ENCODE results near the gene RALGPS1. TPM values are rescaled to one million over a fixed set of nuclear protein-coding genes. Genes with fewer than 3 reads are reported as not detected.

Gene RALGPS1
- polyA plus RNA-seq, 2 of the 4 experiments (the other 2 are of a cell fraction), result 5.0 to 7.9 TPM

DNA sequence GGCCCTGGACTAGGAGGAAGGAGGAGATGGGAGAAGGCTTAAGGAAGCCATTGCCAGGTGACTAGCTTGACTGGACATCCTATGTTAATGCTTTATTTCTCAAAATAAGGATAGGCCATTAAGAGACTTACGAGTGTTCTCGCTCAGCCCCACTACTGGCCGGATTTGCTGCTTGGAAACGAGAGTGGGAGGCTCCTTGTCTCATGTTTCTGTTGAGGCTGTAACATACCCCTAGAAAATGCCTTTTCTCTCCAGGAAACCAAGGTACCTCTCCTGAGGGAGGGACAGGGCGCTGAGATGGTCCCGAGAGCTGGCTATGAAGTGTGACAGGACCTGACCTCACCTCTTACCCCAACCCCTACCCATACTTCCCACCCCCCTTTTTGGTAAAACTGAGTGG is 60.0 kb downstream of the RALGPS1 start:
- no peak for DNase-seq (ENCODE audit: low read depth in 1 of 2, low spot score in 1 of 2)
- ChIA-PET POLR2A (no interaction called here), CTCF (interaction anchor here (1.2 to 2.5 kb wide), 7 partner anchors 10 to 225 kb away, joined by 3 to 14 read pairs (median 6); no protein-coding TSS in a partner anchor)
- no peak overlapping the region for H3K4me3 ChIP-seq
- 74% methylated on average over 6 of the region's 6 CpGs for WGBS (ENCODE audit: missing lambda C conversion rate)
- TF ChIP-seq, protein P1, sequence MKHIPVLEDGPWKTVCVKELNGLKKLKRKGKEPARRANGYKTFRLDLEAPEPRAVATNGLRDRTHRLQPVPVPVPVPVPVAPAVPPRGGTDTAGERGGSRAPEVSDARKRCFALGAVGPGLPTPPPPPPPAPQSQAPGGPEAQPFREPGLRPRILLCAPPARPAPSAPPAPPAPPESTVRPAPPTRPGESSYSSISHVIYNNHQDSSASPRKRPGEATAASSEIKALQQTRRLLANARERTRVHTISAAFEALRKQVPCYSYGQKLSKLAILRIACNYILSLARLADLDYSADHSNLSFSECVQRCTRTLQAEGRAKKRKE (CRISPR knock-in tag; IDR thresholded peaks at IDR 0.05; ENCODE audit: low read depth), result no peak
- TF ChIP-seq EP300 (IDR thresholded peaks at IDR 0.05) (no peak), NPAS2 (CRISPR knock-in tag; IDR thresholded peaks at IDR 0.05; ENCODE audit: borderline replicate concordance) (no peak), ZNF302 (CRISPR knock-in tag; IDR thresholded peaks at IDR 0.05) (no peak), GATA3 (IDR thresholded peaks at IDR 0.05; ENCODE audit: borderline replicate concordance) (no peak), FOXS1 (CRISPR knock-in tag; IDR thresholded peaks at IDR 0.05) (no peak), FOSB (CRISPR knock-in tag; IDR thresholded peaks at IDR 0.05) (no peak)
- TF ChIP-seq, protein P2, sequence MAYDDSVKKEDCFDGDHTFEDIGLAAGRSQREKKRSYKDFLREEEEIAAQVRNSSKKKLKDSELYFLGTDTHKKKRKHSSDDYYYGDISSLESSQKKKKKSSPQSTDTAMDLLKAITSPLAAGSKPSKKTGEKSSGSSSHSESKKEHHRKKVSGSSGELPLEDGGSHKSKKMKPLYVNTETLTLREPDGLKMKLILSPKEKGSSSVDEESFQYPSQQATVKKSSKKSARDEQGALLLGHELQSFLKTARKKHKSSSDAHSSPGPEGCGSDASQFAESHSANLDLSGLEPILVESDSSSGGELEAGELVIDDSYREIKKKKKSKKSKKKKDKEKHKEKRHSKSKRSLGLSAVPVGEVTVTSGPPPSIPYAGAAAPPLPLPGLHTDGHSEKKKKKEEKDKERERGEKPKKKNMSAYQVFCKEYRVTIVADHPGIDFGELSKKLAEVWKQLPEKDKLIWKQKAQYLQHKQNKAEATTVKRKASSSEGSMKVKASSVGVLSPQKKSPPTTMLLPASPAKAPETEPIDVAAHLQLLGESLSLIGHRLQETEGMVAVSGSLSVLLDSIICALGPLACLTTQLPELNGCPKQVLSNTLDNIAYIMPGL (CRISPR knock-in tag; IDR thresholded peaks at IDR 0.05; ENCODE audit: borderline replicate concordance), result no peak
- no peak overlapping the region for H3K4me2 ChIP-seq
- H3K9me3 ChIP-seq, result no peaks in the 10 kb centered on the region
- H3K27ac ChIP-seq, result no peak overlapping the region
- H3K4me1 ChIP-seq, result no peaks in the 10 kb centered on the region
- FAIRE-seq, result no peak
- ATAC-seq, result no peak

DNA sequence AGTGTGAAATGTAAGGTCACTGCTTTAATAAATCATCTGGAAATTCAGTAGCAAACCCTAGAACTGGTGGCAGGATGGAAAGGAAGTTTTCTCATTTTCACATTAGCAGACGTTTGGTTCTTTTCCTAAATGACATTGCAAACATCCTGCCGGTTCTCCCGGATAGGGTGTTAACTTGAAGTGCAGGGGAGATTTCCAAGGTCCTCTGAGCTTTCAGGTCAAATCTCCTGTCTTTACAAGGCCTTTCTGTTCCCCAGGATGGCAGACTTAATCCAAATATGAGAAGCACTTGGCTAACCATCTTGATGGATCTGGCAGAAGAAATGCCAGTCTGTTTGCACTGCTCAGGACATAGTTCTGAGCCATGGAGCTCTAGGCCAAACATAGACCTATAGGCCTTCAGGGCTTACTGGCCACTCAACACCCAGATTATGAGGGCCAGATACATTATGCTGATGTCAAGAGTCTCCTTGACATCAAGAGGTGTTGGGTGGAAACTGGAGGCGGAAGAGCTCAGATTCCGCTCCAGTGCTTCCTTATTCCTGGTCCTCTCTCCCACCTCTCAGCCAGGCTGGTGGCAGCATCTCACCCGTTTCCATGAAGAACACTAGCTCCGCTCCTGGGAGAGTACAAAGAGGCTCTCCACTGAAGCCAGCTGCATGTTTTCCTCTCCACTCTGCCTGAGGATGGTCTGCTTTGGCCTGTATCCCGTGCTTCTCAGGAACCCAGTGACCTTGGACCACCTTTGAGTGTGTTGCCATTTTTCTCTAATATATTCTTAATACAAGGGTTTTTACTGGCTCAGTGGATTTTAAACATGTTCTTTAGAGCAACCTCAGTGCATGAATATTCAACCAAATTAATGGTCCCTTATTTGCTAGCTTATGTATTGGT is 61.0 kb downstream of the RALGPS1 start:
- no peak overlapping the region for H3K27ac ChIP-seq
- no peaks in the 10 kb centered on the region for H3K4me1 ChIP-seq
- POLR2A ChIA-PET, result no interaction called here
- no peak for TF ChIP-seq RNF2 (IDR thresholded peaks at IDR 0.05; ENCODE audit: borderline replicate concordance, low read depth)
- TF ChIP-seq CHD2 (IDR thresholded peaks at IDR 0.05; ENCODE audit: low read length, partially characterized antibody), result no peak
- TF ChIP-seq, protein P3, sequence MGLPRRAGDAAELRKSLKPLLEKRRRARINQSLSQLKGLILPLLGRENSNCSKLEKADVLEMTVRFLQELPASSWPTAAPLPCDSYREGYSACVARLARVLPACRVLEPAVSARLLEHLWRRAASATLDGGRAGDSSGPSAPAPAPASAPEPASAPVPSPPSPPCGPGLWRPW (IDR thresholded peaks at IDR 0.05), result no peak
- TF ChIP-seq ZSCAN20 (CRISPR knock-in tag; IDR thresholded peaks at IDR 0.05), result no peak
- TF ChIP-seq, protein P4, sequence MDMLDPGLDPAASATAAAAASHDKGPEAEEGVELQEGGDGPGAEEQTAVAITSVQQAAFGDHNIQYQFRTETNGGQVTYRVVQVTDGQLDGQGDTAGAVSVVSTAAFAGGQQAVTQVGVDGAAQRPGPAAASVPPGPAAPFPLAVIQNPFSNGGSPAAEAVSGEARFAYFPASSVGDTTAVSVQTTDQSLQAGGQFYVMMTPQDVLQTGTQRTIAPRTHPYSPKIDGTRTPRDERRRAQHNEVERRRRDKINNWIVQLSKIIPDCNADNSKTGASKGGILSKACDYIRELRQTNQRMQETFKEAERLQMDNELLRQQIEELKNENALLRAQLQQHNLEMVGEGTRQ (IDR thresholded peaks at IDR 0.05), result no peak
- no peak for TF ChIP-seq KDM1A (IDR thresholded peaks at IDR 0.05; ENCODE audit: low read depth)
- TF ChIP-seq CBX8 (IDR thresholded peaks at IDR 0.05), result no peak
- TF ChIP-seq BHLHE40 (IDR thresholded peaks at IDR 0.05; ENCODE audit: low read depth, low read length), result no peak
- TF ChIP-seq TFCP2L1 (CRISPR knock-in tag; IDR thresholded peaks at IDR 0.05), result no peak
- no peak for TF ChIP-seq HEYL (CRISPR knock-in tag; IDR thresholded peaks at IDR 0.05)
- no peak for TF ChIP-seq EHF (CRISPR knock-in tag; IDR thresholded peaks at IDR 0.05)
- TF ChIP-seq, protein P5, sequence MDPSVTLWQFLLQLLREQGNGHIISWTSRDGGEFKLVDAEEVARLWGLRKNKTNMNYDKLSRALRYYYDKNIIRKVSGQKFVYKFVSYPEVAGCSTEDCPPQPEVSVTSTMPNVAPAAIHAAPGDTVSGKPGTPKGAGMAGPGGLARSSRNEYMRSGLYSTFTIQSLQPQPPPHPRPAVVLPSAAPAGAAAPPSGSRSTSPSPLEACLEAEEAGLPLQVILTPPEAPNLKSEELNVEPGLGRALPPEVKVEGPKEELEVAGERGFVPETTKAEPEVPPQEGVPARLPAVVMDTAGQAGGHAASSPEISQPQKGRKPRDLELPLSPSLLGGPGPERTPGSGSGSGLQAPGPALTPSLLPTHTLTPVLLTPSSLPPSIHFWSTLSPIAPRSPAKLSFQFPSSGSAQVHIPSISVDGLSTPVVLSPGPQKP (IDR thresholded peaks at IDR 0.05; ENCODE audit: low read depth, low read length), result no peak
- no peak for TF ChIP-seq KDM5A (IDR thresholded peaks at IDR 0.05)
- TF ChIP-seq, protein P6, sequence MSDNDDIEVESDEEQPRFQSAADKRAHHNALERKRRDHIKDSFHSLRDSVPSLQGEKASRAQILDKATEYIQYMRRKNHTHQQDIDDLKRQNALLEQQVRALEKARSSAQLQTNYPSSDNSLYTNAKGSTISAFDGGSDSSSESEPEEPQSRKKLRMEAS (IDR thresholded peaks at IDR 0.05), result no peak
- WGBS (ENCODE audit: missing lambda C conversion rate), result 84% methylated on average over 8 of the region's 8 CpGs
- no peaks in the 10 kb centered on the region for H3K9me3 ChIP-seq
- CTCF ChIA-PET, result interaction anchor here (1.1 to 2.5 kb wide), 9 partner anchors 11 to 224 kb away, joined by 3 to 14 read pairs (median 5); no protein-coding TSS in a partner anchor
- FAIRE-seq (no peak), DNase-seq (ENCODE audit: low read depth in 1 of 2, low spot score in 1 of 2) (no peak), ATAC-seq (no peak)
- no peak overlapping the region for H3K4me2 ChIP-seq
- no peak overlapping the region for H3K4me3 ChIP-seq

All from A549 (cell line).